ENCODE data around the gene KAT7. TPM values are rescaled to one million over a fixed set of nuclear protein-coding genes. Genes with fewer than 3 reads are reported as not detected.

KAT7 gene
- total and polyA plus RNA-seq, 4 donors: 8.7 to 87.5 (median 35.7) TPM

- DNase-seq: no peak
- Histone ChIP-seq H3K9ac (ENCODE audit: insufficient read depth in 1 of 2, low read length in 2 of 2) (no peak overlapping the region), H3K27me3 (ENCODE audit: control insufficient read depth in 3 of 3, insufficient read depth in 3 of 3, low read length in 2 of 3) (peaks cover 0 to 7% (median 4%) of the 10 kb centered on the region in 3 donors), H3K4me1 (ENCODE audit: control insufficient read depth in 5 of 5, insufficient read depth in 5 of 5, low read length in 5 of 5) (peaks cover 0 to 17% (median 5%) of the 10 kb centered on the region in 5 donors), H3K4me3 (no peak overlapping the region), H3K36me3 (ENCODE audit: control insufficient read depth in 4 of 4, insufficient read depth in 4 of 4, low read length in 4 of 4) (no peaks in the 10 kb centered on the region), H3K9me3 (ENCODE audit: control insufficient read depth in 4 of 4, insufficient read depth in 3 of 4, low read length in 3 of 4) (no peaks in the 10 kb centered on the region), H3K27ac (ENCODE audit: low read depth in 1 of 2, low read length in 1 of 2) (no peak overlapping the region)
- ATAC-seq (ENCODE audit: insufficient read depth, low FRiP score): no peak
- 66 to 82% methylated on average over 2 of the region's 2 CpGs for WGBS, 2 donors
- TF ChIP-seq CTCF (IDR thresholded peaks at IDR 0.05; ENCODE audit: control extremely low read depth, extremely low read depth): no peak
Observed at GRCh38 chr17:49874911-49875310, 86.4 kb downstream of the KAT7 start.

GRCh38 chr17:49875685-49876084 is 87.2 kb downstream of the KAT7 start:
- peak in 2 of 3 donors; percentile 54 to 62 for DNase-seq
- 61 to 72% methylated on average over 6 to 9 of the region's 9 CpGs for WGBS, 2 donors
- Histone ChIP-seq H3K9ac (ENCODE audit: insufficient read depth in 1 of 2, low read length in 2 of 2) (no peak overlapping the region), H3K27me3 (ENCODE audit: control insufficient read depth in 3 of 3, insufficient read depth in 3 of 3, low read length in 2 of 3) (peaks cover 0 to 11% (median 5%) of the 10 kb centered on the region in 3 donors), H3K36me3 (ENCODE audit: control insufficient read depth in 4 of 4, insufficient read depth in 4 of 4, low read length in 4 of 4) (no peaks in the 10 kb centered on the region), H3K4me1 (ENCODE audit: control insufficient read depth in 5 of 5, insufficient read depth in 5 of 5, low read length in 5 of 5) (peaks cover 0 to 17% (median 5%) of the 10 kb centered on the region in 5 donors), H3K9me3 (ENCODE audit: control insufficient read depth in 4 of 4, insufficient read depth in 3 of 4, low read length in 3 of 4) (no peaks in the 10 kb centered on the region), H3K27ac (ENCODE audit: low read depth in 1 of 2, low read length in 1 of 2) (no peak overlapping the region), H3K4me3 (no peak overlapping the region)
- ATAC-seq (ENCODE audit: insufficient read depth, low FRiP score): no peak
- TF ChIP-seq CTCF (IDR thresholded peaks at IDR 0.05; ENCODE audit: control extremely low read depth, extremely low read depth): no peak

- ATAC-seq (ENCODE audit: insufficient read depth, low FRiP score) (no peak), DNase-seq (no peak)
- Histone ChIP-seq H3K9me3 (ENCODE audit: control insufficient read depth in 4 of 4, insufficient read depth in 3 of 4, low read length in 3 of 4) (no peaks in the 10 kb centered on the region), H3K4me1 (ENCODE audit: control insufficient read depth in 5 of 5, insufficient read depth in 5 of 5, low read length in 5 of 5) (peaks cover 0 to 17% (median 0%) of the 10 kb centered on the region in 5 donors), H3K27ac (ENCODE audit: low read depth in 1 of 2, low read length in 1 of 2) (no peak overlapping the region), H3K27me3 (ENCODE audit: control insufficient read depth in 3 of 3, insufficient read depth in 3 of 3, low read length in 2 of 3) (peaks cover 0 to 13% (median 12%) of the 10 kb centered on the region in 3 donors), H3K9ac (ENCODE audit: insufficient read depth in 1 of 2, low read length in 2 of 2) (no peak overlapping the region), H3K4me3 (no peak overlapping the region), H3K36me3 (ENCODE audit: control insufficient read depth in 4 of 4, insufficient read depth in 4 of 4, low read length in 4 of 4) (no peaks in the 10 kb centered on the region)
- WGBS, 2 donors: 61 to 69% methylated on average over 14 of the region's 14 CpGs
- TF ChIP-seq CTCF (IDR thresholded peaks at IDR 0.05; ENCODE audit: control extremely low read depth, extremely low read depth): no peak
Observed at GRCh38 chr17:49878931-49879904, 90.7 kb downstream of the KAT7 start.
